HCT116 (cell line): ENCODE data around the gene SBNO2. TPM values are rescaled to one million over a fixed set of nuclear protein-coding genes. Genes with fewer than 3 reads are reported as not detected.

ENCODE experiments used
- ATAC-seq: fragments of 200-7000 bp; cut with Tn5 transposase; 2 replicates; pipeline ENCODE4 v1.9.1; 2020; ENCODE audit warnings: mild to moderate bottlenecking, moderate library complexity
- BruUV-seq: library from RNA; stranded (reverse); fragments of 400-500 nt; replicated peaks from 2 replicates; lab custom pipeline; 2021; lab: Mats Ljungman, UMichigan
- CTCF ChIA-PET: fragments of 300-600 bp; sonication (Branson Sonifier 250); formaldehyde crosslinking; loops from one replicate; lab custom pipeline; 2021; ENCODE audit warnings: antibody characterized with exemption; lab: Charles Lee
- POLR2A ChIA-PET: fragments of 300-600, 350-600 bp; sonication (Branson Sonifier 250); formaldehyde crosslinking; loops from one replicate; lab custom pipeline; 2021; ENCODE audit warnings: antibody characterized with exemption; lab: Charles Lee
- RAD21 ChIA-PET, 2 experiments: fragments of 300-600 bp; sonication (Branson Sonifier 250); formaldehyde crosslinking; loops; one replicate each; lab custom pipeline; 2023; ENCODE audit warnings: low total read pairs in 2 of 2; ENCODE audit not compliant: uncharacterized antibody in 2 of 2, unreplicated experiment in 2 of 2, low non-redundant PET in 1 of 2; lab: Charles Lee
- DNase-seq: peaks from one replicate; pipeline ENCODE4 v3.0.0-alpha.2; 2010; ENCODE audit warnings: low read depth, low spot score
- H2AFZ ChIP-seq: fragments of 200-600 bp; shearing (Covaris generic), sonication (generic); 2 replicates; pipeline ENCODE4 v1.6.1; 2017; ENCODE audit warnings: low read depth, mixed run types, mixed read lengths, antibody characterized with exemption, low read length; ENCODE audit not compliant: poor library complexity, severe bottlenecking
- H3K27ac ChIP-seq: 2 replicates; pipeline ENCODE4 v1.5.1; 2012; ENCODE audit warnings: low read depth, low read length
- H3K27me3 ChIP-seq: fragments of 200-600 bp; sonication (generic); 2 replicates; pipeline ENCODE4 v1.6.1; 2016; ENCODE audit warnings: mixed run types, low read length, mixed read lengths; ENCODE audit not compliant: insufficient read depth
- H3K36me3 ChIP-seq, 2 experiments: fragments of 200-500 bp in 1 of 2; fragments of 200-600 bp in 1 of 2; sonication (Bioruptor generic) in 1 of 2; sonication (generic) in 1 of 2; 2 replicates each; pipeline versions ENCODE4 v1.5.1 to v1.6.1; 2014 to 2016; ENCODE audit warnings: low read length in 2 of 2, inconsistent platforms in 1 of 2, mixed read lengths in 1 of 2, mixed run types in 1 of 2; ENCODE audit not compliant: insufficient read depth in 2 of 2, control insufficient read depth in 1 of 2
- H3K4me1 ChIP-seq, 2 experiments: fragments of 200-600 bp in 1 of 2; sonication (generic) in 1 of 2; 2 replicates each; pipeline versions ENCODE4 v1.5.1 to v1.6.1; 2012 to 2017; ENCODE audit warnings: low read length in 2 of 2, inconsistent platforms in 1 of 2, mild to moderate bottlenecking in 1 of 2, mixed read lengths in 1 of 2, mixed run types in 1 of 2, moderate library complexity in 1 of 2; ENCODE audit not compliant: insufficient read depth in 2 of 2, control insufficient read depth in 1 of 2
- H3K4me2 ChIP-seq: fragments of 200-600 bp; sonication (generic); 2 replicates; pipeline ENCODE4 v1.6.1; 2017; ENCODE audit warnings: mixed run types, low read length, mixed read lengths
- H3K4me3 ChIP-seq, 2 experiments: fragments of 200-600 bp in 1 of 2; sonication (generic) in 1 of 2; replicated peaks in 1 of 2; 2 replicates each; pipeline ENCODE4 v1.5.1; 2011 to 2016; ENCODE audit warnings: low read length in 2 of 2, control low read depth in 1 of 2, low read depth in 1 of 2, mild to moderate bottlenecking in 1 of 2, mixed read lengths in 1 of 2, mixed run types in 1 of 2
- H3K79me2 ChIP-seq: fragments of 200-600 bp; sonication (generic); 2 replicates; pipeline ENCODE4 v1.6.1; 2017; ENCODE audit warnings: mild to moderate bottlenecking, mixed run types, low read length, moderate library complexity, mixed read lengths; ENCODE audit not compliant: insufficient read depth
- H3K9ac ChIP-seq: fragments of 200-600 bp; sonication (generic); 2 replicates; pipeline ENCODE4 v1.6.1; 2016; ENCODE audit warnings: low read length, mixed read lengths
- H3K9me2 ChIP-seq: fragments of 200-600 bp; sonication (generic), shearing (Covaris generic); 2 replicates; pipeline ENCODE4 v1.6.1; 2017; ENCODE audit warnings: mixed run types, mild to moderate bottlenecking, moderate library complexity; ENCODE audit not compliant: insufficient read depth
- H3K9me3 ChIP-seq, 2 experiments: fragments of 200-500 bp in 1 of 2; fragments of 200-600 bp in 1 of 2; sonication (Bioruptor generic) in 1 of 2; sonication (generic) in 1 of 2; 2 replicates each; pipeline ENCODE4 v1.6.1; 2014 to 2017; ENCODE audit warnings: low read length in 2 of 2, mixed read lengths in 2 of 2, inconsistent platforms in 1 of 2, low read depth in 1 of 2, mild to moderate bottlenecking in 1 of 2, mixed run types in 1 of 2, moderate library complexity in 1 of 2; ENCODE audit not compliant: control insufficient read depth in 1 of 2, insufficient read depth in 1 of 2
- H4K20me1 ChIP-seq: fragments of 200-600 bp; sonication (generic), shearing (Covaris generic); 2 replicates; pipeline ENCODE4 v1.6.1; 2017; ENCODE audit warnings: mixed run types, mild to moderate bottlenecking, moderate library complexity; ENCODE audit not compliant: insufficient read depth
- EGR1 ChIP-seq: IDR thresholded peaks from 2 replicates; pipeline ENCODE4 v1.6.1; 2012; ENCODE audit warnings: low read depth
- ELF1 ChIP-seq: IDR thresholded peaks from 2 replicates; pipeline ENCODE4 v1.6.1; 2012; ENCODE audit warnings: low read depth, borderline replicate concordance
- EZH2 ChIP-seq: fragments of 200-600 bp; sonication (generic); IDR thresholded peaks from 2 replicates; pipeline ENCODE4 v1.6.1; 2017; ENCODE audit warnings: antibody characterized with exemption, mixed run types
- JUND ChIP-seq: IDR thresholded peaks from 2 replicates; pipeline ENCODE4 v1.6.1; 2012
- POLR2AphosphoS5 ChIP-seq: IDR thresholded peaks from 2 replicates; pipeline ENCODE4 v1.6.1; 2011; ENCODE audit warnings: mild to moderate bottlenecking, low read depth, low read length, moderate library complexity
- RAD21 ChIP-seq: IDR thresholded peaks from 2 replicates; pipeline ENCODE4 v1.6.1; 2012; ENCODE audit warnings: low read depth, mild to moderate bottlenecking
- SIN3A ChIP-seq: IDR thresholded peaks from 2 replicates; pipeline ENCODE4 v1.6.1; 2012; ENCODE audit warnings: low read depth
- SP1 ChIP-seq: IDR thresholded peaks from 2 replicates; pipeline ENCODE4 v1.6.1; 2012; ENCODE audit warnings: low read depth
- TCF7L2 ChIP-seq: IDR thresholded peaks from 2 replicates; pipeline ENCODE4 v1.7.0; 2011; ENCODE audit warnings: borderline replicate concordance, inconsistent platforms; ENCODE audit not compliant: insufficient read depth, insufficient read length; ENCODE audit errors: extremely low read depth
- YY1 ChIP-seq: IDR thresholded peaks from 2 replicates; pipeline ENCODE4 v1.6.1; 2011; ENCODE audit warnings: low read length, low read depth, moderate library complexity, mild to moderate bottlenecking; ENCODE audit not compliant: insufficient replicate concordance; ENCODE audit errors: extremely low read depth
- ZBTB33 ChIP-seq: IDR thresholded peaks from 2 replicates; pipeline ENCODE4 v1.6.1; 2011; ENCODE audit warnings: mild to moderate bottlenecking, low read length, moderate library complexity; ENCODE audit not compliant: insufficient replicate concordance; ENCODE audit errors: extremely low read depth
- ZFX ChIP-seq: fragments of 450-650 bp; IDR thresholded peaks from 2 replicates; pipeline ENCODE4 v1.6.1; 2017
- ZNF274 ChIP-seq: fragments of 200-500 bp; sonication (Bioruptor generic); IDR thresholded peaks from 2 replicates; pipeline ENCODE4 v1.6.1; 2014; ENCODE audit warnings: mild to moderate bottlenecking, low read depth, low read length, inconsistent platforms
- intact Hi-C: fragments of 100-400 bp; cut with micrococcal nuclease; formaldehyde crosslinking; loops from 2 replicates; pipeline ENCODE4 v1.10.0; 2022
- total RNA-seq: library from RNA; stranded (reverse); gene quantifications from one replicate; pipeline ENCODE4 v1.2.1, GENCODE V29; 2021; ENCODE audit not compliant: unreplicated experiment

SBNO2 gene
- total RNA-seq, 1 experiment from 2014 or later: 66.4 TPM

DNA sequence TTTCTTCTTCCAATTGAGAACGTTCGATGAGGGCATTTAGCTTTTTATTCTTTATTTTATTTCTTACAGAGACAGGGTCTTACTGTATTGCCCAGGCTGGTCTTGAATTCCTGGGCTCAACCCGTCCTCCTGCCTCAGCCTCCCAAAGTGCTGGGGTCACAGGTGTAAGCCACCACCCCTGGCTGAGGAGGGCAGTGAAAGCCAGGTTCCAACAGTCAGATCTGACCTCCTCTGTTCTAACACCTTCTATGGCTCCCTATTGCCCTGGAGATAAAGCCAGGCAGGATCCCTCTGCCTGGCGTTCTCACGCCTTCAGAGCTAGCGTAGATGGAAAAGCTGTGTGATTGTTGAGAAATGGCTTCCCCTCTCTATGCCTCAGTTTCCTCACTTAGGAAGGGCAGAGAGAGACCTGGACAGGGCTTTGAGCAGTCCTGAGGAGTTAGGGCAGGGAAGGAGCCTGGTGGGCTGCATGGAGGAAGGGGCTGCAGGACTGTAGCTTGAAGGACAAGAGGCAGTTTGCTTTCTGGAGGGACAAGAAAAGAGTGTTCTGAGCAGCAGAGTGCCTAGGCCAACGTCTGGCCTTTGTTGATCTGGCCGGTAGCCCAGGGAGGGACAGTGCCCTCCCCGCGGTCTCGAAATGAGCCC, 101.6 kb downstream of the SBNO2 start:
- Histone ChIP-seq H3K27ac (no peak overlapping the region), H4K20me1 (no peaks in the 10 kb centered on the region), H3K4me1 (peaks cover 7 to 38% of the 10 kb centered on the region in 2 experiments), H2AFZ (no peak overlapping the region), H3K4me2 (no peak overlapping the region), H3K36me3 (peaks cover 0 to 10% of the 10 kb centered on the region in 2 experiments; a peak in 1 of 4 replicates), H3K4me3 (no peak overlapping the region), H3K79me2 (peaks cover 14% of the 10 kb centered on the region; the same call in 1 of the 2 replicates), H3K27me3 (no peaks in the 10 kb centered on the region), H3K9me2 (no peaks in the 10 kb centered on the region), H3K9ac (no peak overlapping the region), H3K9me3 (no peaks in the 10 kb centered on the region)
- ATAC-seq (no peak), DNase-seq (no peak)
- ChIA-PET RAD21 (interaction anchor here in 1 of 2 experiments (0.6 kb wide), 1 partner anchor 9 kb away, joined by 3 read pairs; no protein-coding TSS in a partner anchor), CTCF (no interaction called here), POLR2A (no interaction called here)
- intact Hi-C loops: no loop called here
- no TSS peak for BruUV-seq
- no peak for TF ChIP-seq TCF7L2
- no peak for TF ChIP-seq RAD21
- TF ChIP-seq SP1: no peak
- TF ChIP-seq POLR2AphosphoS5: no peak
- no peak for TF ChIP-seq ZBTB33
- no peak for TF ChIP-seq ZFX
- TF ChIP-seq YY1: no peak
- no peak for TF ChIP-seq EZH2
- no peak for TF ChIP-seq ELF1
- no peak for TF ChIP-seq ZNF274
- TF ChIP-seq JUND: no peak
- TF ChIP-seq SIN3A: no peak
- no peak for TF ChIP-seq EGR1
